ENCODE measurements around the gene ROBO4.

DNA sequence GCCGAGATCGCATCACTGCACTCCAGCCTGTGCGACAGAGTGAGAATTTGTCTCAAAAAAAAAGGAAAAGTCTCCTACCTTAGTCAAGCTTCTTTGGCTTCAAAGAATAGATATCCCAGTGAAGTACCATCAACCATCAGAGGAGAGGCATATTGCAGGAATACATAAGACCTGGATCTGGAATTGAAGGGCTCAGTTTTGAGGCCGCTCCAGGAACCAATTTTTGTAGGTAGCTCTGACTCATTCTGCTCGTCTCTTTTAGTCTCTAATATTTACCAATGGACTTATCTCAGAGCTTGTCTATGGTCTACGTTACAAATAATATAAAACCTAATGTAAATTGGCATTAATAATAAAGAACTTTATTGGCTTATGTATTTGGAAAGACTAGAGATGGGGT is 48.2 kb upstream of the ROBO4 start:
- TF ChIP-seq, protein P1, sequence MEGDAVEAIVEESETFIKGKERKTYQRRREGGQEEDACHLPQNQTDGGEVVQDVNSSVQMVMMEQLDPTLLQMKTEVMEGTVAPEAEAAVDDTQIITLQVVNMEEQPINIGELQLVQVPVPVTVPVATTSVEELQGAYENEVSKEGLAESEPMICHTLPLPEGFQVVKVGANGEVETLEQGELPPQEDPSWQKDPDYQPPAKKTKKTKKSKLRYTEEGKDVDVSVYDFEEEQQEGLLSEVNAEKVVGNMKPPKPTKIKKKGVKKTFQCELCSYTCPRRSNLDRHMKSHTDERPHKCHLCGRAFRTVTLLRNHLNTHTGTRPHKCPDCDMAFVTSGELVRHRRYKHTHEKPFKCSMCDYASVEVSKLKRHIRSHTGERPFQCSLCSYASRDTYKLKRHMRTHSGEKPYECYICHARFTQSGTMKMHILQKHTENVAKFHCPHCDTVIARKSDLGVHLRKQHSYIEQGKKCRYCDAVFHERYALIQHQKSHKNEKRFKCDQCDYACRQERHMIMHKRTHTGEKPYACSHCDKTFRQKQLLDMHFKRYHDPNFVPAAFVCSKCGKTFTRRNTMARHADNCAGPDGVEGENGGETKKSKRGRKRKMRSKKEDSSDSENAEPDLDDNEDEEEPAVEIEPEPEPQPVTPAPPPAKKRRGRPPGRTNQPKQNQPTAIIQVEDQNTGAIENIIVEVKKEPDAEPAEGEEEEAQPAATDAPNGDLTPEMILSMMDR (IDR thresholded peaks at IDR 0.05): no peak
- TF ChIP-seq POLR2A (IDR thresholded peaks at IDR 0.05): no peak

Measured in Peyer's patch (tissue), 4 donors.